Right lung (tissue), 5 donors: Measurements from ENCODE around the gene CNPY1. TPM values are rescaled to one million over a fixed set of nuclear protein-coding genes. Genes with fewer than 3 reads are reported as not detected.

Experiments
- DNase-seq, 2 donors: peaks; one replicate each; pipeline ENCODE4 v3.0.0-alpha.2; 2013
- polyA plus RNA-seq, 5 donors: library from polyadenylated mRNA; unstranded; fragments of 120-200 nt; gene quantifications; one replicate each; pipeline versions ENCODE4 v1.2.1 to v1.2.3, GENCODE V29; 2013; ENCODE audit warnings: inconsistent platforms in 1 of 5, low replicate concordance in 1 of 5; ENCODE audit not compliant: insufficient read length in 5 of 5, insufficient read depth in 1 of 5

Gene CNPY1
- polyA plus RNA-seq, 5 donors: not detected

- no peak for DNase-seq
Measured at GRCh38 chr7:155489862-155490696, 56.3 kb downstream of the CNPY1 start.

- DNase-seq: no peak
Measured at GRCh38 chr7:155489158-155489840, 57.1 kb downstream of the CNPY1 start.

GRCh38 chr7:155488483-155489127, 57.8 kb downstream of the CNPY1 start:
- no peak for DNase-seq

- DNase-seq: no peak
Measured at GRCh38 chr7:155487509-155488482, 58.6 kb downstream of the CNPY1 start.

- no peak for DNase-seq
Measured at GRCh38 chr7:155486783-155487508, 59.4 kb downstream of the CNPY1 start.

GRCh38 chr7:155484483-155485399, 61.6 kb downstream of the CNPY1 start:
- no peak for DNase-seq

- DNase-seq: peak; percentile 69 to 72
Measured at GRCh38 chr7:155483868-155484325, 62.5 kb downstream of the CNPY1 start.

- DNase-seq: no peak
Measured at GRCh38 chr7:155483245-155483644, 63.1 kb downstream of the CNPY1 start.

GRCh38 chr7:155482511-155483183, 63.7 kb downstream of the CNPY1 start:
- no peak for DNase-seq

GRCh38 chr7:155481764-155482163, 64.6 kb downstream of the CNPY1 start:
- DNase-seq: no peak

GRCh38 chr7:155477476-155477875, 68.9 kb downstream of the CNPY1 start:
- DNase-seq: no peak

- no peak for DNase-seq
Measured at GRCh38 chr7:155471718-155472117, 74.6 kb downstream of the CNPY1 start.

- no peak for DNase-seq
Measured at GRCh38 chr7:155470686-155471638, 75.4 kb downstream of the CNPY1 start.

GRCh38 chr7:155470186-155470487, 76.2 kb downstream of the CNPY1 start:
- DNase-seq: no peak

GRCh38 chr7:155469311-155470185, 76.8 kb downstream of the CNPY1 start:
- DNase-seq: no peak

GRCh38 chr7:155468785-155469148, 77.6 kb downstream of the CNPY1 start:
- no peak for DNase-seq
